ENCODE data around the gene DGKD. TPM values are rescaled to one million over a fixed set of nuclear protein-coding genes. Genes with fewer than 3 reads are reported as not detected.

Gene DGKD
- total RNA-seq, 6 experiments from 2014 or later: 8.1 to 12.2 (median 10.3) TPM

DNA sequence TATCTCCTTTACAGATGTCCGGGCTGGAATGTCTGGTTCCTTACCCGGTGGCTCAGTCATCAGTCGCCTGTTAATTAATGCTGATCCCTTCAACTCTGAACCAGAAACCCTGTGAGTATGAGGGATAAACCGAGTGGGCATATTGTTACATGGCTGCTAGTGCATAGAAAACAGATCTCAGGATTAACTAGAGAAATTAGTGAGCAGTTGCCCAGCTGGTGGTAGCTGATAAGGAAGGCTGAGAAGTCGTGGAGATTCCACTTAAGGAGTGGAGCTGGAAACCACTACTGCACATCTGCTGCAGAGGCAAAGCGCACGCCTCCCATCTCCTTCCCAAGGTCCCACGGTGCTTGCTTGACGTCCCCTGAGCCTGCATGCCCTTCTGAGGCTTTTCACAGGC, 97.7 kb downstream of the DGKD start:
- no peaks in the 10 kb centered on the region; the same call in none of the 2 replicates for H3K27me3 Mint-ChIP-seq (ENCODE audit: insufficient read depth)
- peaks cover 4% of the 10 kb centered on the region; the same call in 1 of the 2 replicates for H3K36me3 Mint-ChIP-seq (ENCODE audit: low read depth)
- no peaks in the 10 kb centered on the region for H3K9me3 Mint-ChIP-seq
- no peak overlapping the region for H3K27ac Mint-ChIP-seq
- no peak for DNase-seq
- TF ChIP-seq, protein P1, sequence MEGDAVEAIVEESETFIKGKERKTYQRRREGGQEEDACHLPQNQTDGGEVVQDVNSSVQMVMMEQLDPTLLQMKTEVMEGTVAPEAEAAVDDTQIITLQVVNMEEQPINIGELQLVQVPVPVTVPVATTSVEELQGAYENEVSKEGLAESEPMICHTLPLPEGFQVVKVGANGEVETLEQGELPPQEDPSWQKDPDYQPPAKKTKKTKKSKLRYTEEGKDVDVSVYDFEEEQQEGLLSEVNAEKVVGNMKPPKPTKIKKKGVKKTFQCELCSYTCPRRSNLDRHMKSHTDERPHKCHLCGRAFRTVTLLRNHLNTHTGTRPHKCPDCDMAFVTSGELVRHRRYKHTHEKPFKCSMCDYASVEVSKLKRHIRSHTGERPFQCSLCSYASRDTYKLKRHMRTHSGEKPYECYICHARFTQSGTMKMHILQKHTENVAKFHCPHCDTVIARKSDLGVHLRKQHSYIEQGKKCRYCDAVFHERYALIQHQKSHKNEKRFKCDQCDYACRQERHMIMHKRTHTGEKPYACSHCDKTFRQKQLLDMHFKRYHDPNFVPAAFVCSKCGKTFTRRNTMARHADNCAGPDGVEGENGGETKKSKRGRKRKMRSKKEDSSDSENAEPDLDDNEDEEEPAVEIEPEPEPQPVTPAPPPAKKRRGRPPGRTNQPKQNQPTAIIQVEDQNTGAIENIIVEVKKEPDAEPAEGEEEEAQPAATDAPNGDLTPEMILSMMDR (IDR thresholded peaks at IDR 0.05): no peak
- H3K4me1 Mint-ChIP-seq (ENCODE audit: low read depth): peaks cover 5% of the 10 kb centered on the region; the same call in 1 of the 2 replicates
- no peak overlapping the region for H3K4me3 Mint-ChIP-seq

DNA sequence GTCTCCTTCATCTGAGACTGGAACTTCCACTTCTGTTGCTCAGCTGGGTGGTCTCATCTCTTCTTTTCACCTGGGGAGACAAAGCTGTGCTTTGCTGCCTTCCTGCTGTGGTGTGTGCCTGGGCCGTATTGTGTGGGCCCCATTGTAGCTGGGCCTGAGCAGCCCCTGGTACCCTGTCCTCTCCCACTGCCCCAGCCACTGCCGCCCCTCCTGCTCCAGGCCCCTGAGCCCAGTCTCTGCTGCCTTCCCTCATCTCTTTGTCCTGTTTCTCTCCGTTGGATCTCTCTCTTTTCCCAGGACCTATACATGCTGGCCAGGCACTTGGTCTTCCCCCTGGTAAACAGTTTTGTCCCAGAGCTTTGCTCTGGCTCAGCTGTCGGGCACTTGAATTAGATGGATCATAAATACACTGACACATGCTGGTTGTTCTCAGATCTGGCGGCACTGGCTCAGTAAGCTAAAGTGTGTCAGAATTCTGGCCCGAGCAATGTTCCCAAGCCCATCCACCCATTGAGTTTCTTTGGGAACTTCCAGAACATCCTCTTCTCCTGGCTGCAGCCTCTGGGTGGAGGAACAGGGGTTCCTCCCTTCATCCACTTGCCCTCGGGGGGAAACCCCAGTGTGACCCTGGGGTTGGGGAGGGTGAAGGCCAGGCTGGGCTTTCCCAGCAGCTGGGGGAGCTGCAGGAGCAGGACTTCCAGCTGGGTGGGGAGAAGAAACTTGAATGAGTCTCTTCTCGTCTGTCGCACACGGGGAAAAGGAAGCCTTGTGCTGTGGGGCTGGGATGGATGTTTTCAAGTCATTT, 99.0 kb downstream of the DGKD start:
- TF ChIP-seq, protein P1 (IDR thresholded peaks at IDR 0.05): no peak
- Mint-ChIP-seq H3K9me3 (no peaks in the 10 kb centered on the region), H3K27ac (no peak overlapping the region), H3K4me1 (ENCODE audit: low read depth) (peaks cover 2% of the 10 kb centered on the region; the same call in 1 of the 2 replicates), H3K36me3 (ENCODE audit: low read depth) (peaks cover 7% of the 10 kb centered on the region; the same call in 1 of the 2 replicates), H3K27me3 (ENCODE audit: insufficient read depth) (no peaks in the 10 kb centered on the region; the same call in none of the 2 replicates), H3K4me3 (no peak overlapping the region)
- DNase-seq: no peak

DNA sequence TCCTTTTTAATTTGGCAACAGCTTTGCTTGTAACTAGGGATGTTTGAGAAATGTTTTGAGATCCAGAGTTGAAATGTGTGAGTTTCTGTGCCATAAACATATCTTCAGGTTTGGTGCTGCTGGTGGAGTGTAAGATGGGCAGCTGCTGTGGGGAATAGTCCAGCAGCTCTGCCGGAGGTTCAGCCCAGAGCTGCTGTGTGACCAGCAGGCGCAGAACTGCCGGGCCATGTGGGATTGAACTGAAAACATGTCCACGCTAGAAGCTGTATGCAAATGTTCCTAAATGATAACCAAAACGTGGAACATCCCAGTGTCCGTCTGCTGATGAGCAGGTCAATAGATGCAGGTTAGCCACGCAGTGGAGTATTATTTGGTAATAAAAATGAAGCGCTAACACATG, 99.6 kb downstream of the DGKD start:
- no peaks in the 10 kb centered on the region; the same call in none of the 2 replicates for H3K27me3 Mint-ChIP-seq (ENCODE audit: insufficient read depth)
- H3K4me3 Mint-ChIP-seq: no peak overlapping the region
- no peaks in the 10 kb centered on the region for H3K4me1 Mint-ChIP-seq (ENCODE audit: low read depth)
- H3K27ac Mint-ChIP-seq: no peak overlapping the region
- no peaks in the 10 kb centered on the region for H3K9me3 Mint-ChIP-seq
- no peak for DNase-seq
- peaks cover 6% of the 10 kb centered on the region; the same call in 1 of the 2 replicates for H3K36me3 Mint-ChIP-seq (ENCODE audit: low read depth)
- TF ChIP-seq, protein P1 (IDR thresholded peaks at IDR 0.05): no peak

DNA sequence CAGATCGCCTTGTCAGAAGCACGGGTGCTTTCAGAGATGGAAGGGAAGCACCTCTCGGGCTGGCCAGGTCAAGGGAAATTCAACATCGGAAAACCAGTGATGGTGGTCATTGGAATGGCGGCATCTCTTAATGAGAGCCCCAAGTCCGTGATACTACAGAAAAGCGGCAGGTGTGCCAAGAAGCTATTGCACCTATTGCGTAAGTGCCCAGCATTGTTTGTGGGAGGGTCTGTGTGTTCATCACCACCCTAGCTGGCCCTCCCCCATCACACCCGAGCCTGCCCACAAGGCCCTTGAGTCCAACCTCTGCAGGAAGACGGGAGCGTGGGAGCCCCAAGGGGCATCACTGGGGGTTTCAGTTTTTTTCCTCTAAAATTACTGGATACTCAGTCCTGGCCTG, 100.7 kb downstream of the DGKD start:
- Mint-ChIP-seq H3K27ac (no peak overlapping the region), H3K4me1 (ENCODE audit: low read depth) (no peaks in the 10 kb centered on the region), H3K9me3 (no peaks in the 10 kb centered on the region), H3K27me3 (ENCODE audit: insufficient read depth) (no peaks in the 10 kb centered on the region; the same call in 1 of the 2 replicates), H3K36me3 (ENCODE audit: low read depth) (peaks cover 6% of the 10 kb centered on the region; the same call in 1 of the 2 replicates), H3K4me3 (no peak overlapping the region)
- TF ChIP-seq, protein P1 (IDR thresholded peaks at IDR 0.05): no peak
- no peak for DNase-seq

DNA sequence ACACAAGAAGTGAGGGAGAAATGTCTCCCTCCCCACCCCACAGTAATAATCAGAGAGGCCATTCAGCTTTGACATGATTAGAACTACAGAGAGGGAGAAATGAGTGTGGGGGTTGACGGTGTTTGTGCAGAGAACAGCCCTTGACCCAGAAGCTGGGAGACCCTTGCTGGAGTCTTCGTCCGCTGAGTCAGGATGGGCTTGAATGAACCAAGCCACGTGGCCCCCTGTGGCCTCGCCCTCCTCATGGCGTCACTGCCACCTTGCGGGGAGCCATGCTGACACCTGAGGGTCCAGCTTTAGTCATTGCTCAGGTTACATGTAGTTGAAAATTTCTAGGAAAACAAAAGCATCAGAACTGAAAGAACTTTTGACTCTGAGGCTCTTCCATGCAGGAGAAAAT, 101.2 kb downstream of the DGKD start:
- Mint-ChIP-seq H3K36me3 (ENCODE audit: low read depth) (peaks cover 6% of the 10 kb centered on the region; the same call in 1 of the 2 replicates), H3K4me1 (ENCODE audit: low read depth) (no peaks in the 10 kb centered on the region), H3K27me3 (ENCODE audit: insufficient read depth) (no peaks in the 10 kb centered on the region; the same call in 1 of the 2 replicates), H3K27ac (no peak overlapping the region), H3K4me3 (no peak overlapping the region), H3K9me3 (no peaks in the 10 kb centered on the region)
- TF ChIP-seq, protein P1 (IDR thresholded peaks at IDR 0.05): no peak
- no peak for DNase-seq
